ENCODE measurements around the gene MED15. TPM values are rescaled to one million over a fixed set of nuclear protein-coding genes. Genes with fewer than 3 reads are reported as not detected.

Gene MED15
- total RNA-seq, 4 donors from 2014 or later, result 33.6 to 65.1 (median 36.1) TPM

DNA sequence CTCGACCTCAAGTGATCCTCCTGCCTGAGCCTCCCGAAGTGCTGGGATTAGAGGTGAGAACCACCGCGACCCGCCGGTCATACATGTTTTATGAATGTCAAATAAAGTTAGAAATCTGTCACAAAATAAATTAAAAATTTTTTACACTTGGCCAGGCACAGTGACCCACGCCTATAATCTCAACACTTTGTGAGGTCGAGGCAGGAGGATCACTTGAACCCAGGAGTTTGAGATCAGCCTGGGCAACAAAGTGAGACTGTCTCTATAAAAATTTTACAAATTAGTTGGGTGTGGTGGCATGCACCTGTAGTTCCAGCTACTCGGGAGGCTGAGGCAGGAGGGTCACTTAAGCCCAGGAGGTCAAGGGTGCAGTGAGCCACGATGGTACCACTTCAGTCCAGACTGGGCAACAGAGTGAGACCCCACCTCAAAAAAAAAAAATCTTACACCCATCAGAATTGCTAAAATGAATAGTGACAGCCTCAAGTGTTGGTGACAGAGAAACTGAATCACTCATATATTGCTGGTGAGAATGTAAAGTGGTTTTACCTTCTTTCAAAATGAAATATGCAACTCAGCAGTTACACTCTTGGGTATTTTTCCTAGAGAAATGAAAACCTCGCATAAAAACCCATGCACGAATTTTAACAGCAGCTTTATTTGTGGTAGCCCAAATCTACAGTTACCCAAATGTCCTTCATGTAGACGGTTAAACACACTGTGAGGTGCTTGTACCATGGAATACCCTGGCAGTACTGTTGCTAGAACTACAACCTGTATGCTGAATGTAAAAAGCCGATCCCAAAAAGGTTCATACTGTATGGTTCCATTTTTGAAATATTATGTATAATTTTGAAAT lies 55.4 kb downstream of the MED15 start:
- no peaks in the 10 kb centered on the region for H3K27me3 ChIP-seq
- TF ChIP-seq CTCF (IDR thresholded peaks at IDR 0.05), result no peak
- TF ChIP-seq POLR2A (IDR thresholded peaks at IDR 0.05), result no peak
- intact Hi-C loops (cut with DNase I), result no loop called here
- H3K9me3 ChIP-seq, result no peaks in the 10 kb centered on the region
- H3K27ac ChIP-seq, result no peak overlapping the region
- WGBS, 2 donors, result 95 to 96% methylated on average over 14 of the region's 14 CpGs
- DNase-seq, result no peak
- H3K36me3 ChIP-seq, result peaks cover 19 to 30% of the 10 kb centered on the region in 2 donors
- peaks cover 17 to 21% of the 10 kb centered on the region in 2 donors for H3K4me1 ChIP-seq
- no peak overlapping the region for H3K4me3 ChIP-seq (replicated peaks in 1 of 3)

GRCh38 chr22:20563466-20563906 lies 56.1 kb downstream of the MED15 start:
- no peak overlapping the region for H3K4me3 ChIP-seq (replicated peaks in 1 of 3)
- no peak for DNase-seq
- TF ChIP-seq CTCF (IDR thresholded peaks at IDR 0.05) (no peak), POLR2A (IDR thresholded peaks at IDR 0.05) (no peak)
- H3K4me1 ChIP-seq, result peaks cover 24 to 25% of the 10 kb centered on the region in 2 donors
- no peaks in the 10 kb centered on the region for H3K27me3 ChIP-seq
- peaks cover 22 to 31% of the 10 kb centered on the region in 2 donors for H3K36me3 ChIP-seq
- no peaks in the 10 kb centered on the region for H3K9me3 ChIP-seq
- no peak overlapping the region for H3K27ac ChIP-seq
- intact Hi-C loops (cut with DNase I), result no loop called here
- 84 to 92% methylated on average over 4 of the region's 4 CpGs for WGBS, 2 donors

DNA sequence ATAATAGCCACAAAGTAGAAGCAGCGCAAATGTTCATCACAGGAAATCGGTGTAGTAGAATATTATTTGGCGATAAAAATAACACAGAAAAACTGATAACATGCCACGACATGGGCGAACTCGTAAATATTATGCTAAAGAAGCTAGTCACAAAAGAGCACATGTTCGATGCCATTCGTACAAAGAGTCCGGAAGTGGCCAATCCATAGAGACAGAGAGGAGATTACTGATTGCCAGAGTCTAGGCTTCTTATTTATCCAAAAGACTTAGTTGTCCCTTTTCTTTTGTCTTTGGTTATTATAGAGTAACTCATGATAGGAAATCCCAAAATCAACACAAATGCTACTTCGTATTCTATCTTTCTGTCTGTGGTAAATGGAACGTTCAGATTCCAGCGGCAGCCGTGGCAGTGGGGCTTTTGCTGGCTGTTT lies 56.5 kb downstream of the MED15 start:
- H3K4me1 ChIP-seq, result peaks cover 29% of the 10 kb centered on the region in 2 donors
- no peak for TF ChIP-seq CTCF (IDR thresholded peaks at IDR 0.05)
- no peak for TF ChIP-seq POLR2A (IDR thresholded peaks at IDR 0.05)
- no peak overlapping the region for H3K4me3 ChIP-seq (replicated peaks in 1 of 3)
- DNase-seq, result no peak
- no peaks in the 10 kb centered on the region for H3K9me3 ChIP-seq
- 75 to 79% methylated on average over 13 of the region's 13 CpGs for WGBS, 2 donors
- no peak overlapping the region for H3K27ac ChIP-seq
- H3K36me3 ChIP-seq, result peaks cover 24 to 26% of the 10 kb centered on the region in 2 donors
- intact Hi-C loops (cut with DNase I), result no loop called here
- no peaks in the 10 kb centered on the region for H3K27me3 ChIP-seq

GRCh38 chr22:20565079-20565734 lies 57.8 kb downstream of the MED15 start:
- H3K9me3 ChIP-seq, result no peaks in the 10 kb centered on the region
- intact Hi-C loops (cut with DNase I), result loop anchor here (5.0 kb wide), 1 partner anchor 58 kb away; the partner anchor contains the start of gene MED15
- H3K27me3 ChIP-seq, result no peaks in the 10 kb centered on the region
- DNase-seq, result no peak
- WGBS, 2 donors, result 91 to 93% methylated on average over 13 of the region's 13 CpGs
- H3K4me1 ChIP-seq, result peaks cover 41 to 42% of the 10 kb centered on the region in 2 donors
- H3K4me3 ChIP-seq (replicated peaks in 1 of 3), result no peak overlapping the region
- TF ChIP-seq CTCF (IDR thresholded peaks at IDR 0.05) (no peak), POLR2A (IDR thresholded peaks at IDR 0.05) (no peak)
- peak overlapping the region in 2 of 3 donors; percentile 28 to 74 for H3K27ac ChIP-seq
- peaks cover 24 to 25% of the 10 kb centered on the region in 2 donors for H3K36me3 ChIP-seq
